ENCODE results near the gene MAPK7. TPM values are rescaled to one million over a fixed set of nuclear protein-coding genes. Genes with fewer than 3 reads are reported as not detected.

The MAPK7 gene
- total RNA-seq, 2 experiments from 2014 or later, result 31.5 to 33.5 TPM

- Mint-ChIP-seq H3K36me3 (ENCODE audit: low read depth) (no peaks in the 10 kb centered on the region), H3K27ac (no peak overlapping the region), H3K4me3 (no peak overlapping the region), H3K4me1 (ENCODE audit: low read depth) (no peaks in the 10 kb centered on the region), H3K9me3 (ENCODE audit: insufficient read depth) (no peaks in the 10 kb centered on the region), H3K27me3 (ENCODE audit: low read depth) (peaks cover 9% of the 10 kb centered on the region)
- ChIA-PET POLR2A (no interaction called here), CTCF (interaction anchor here (0.6 to 1.7 kb wide), 6 partner anchors 14 to 302 kb away, joined by 3 to 9 read pairs (median 3); no protein-coding TSS in a partner anchor)
- no peak for DNase-seq
- ATAC-seq, result no peak
Measured at GRCh38 chr17:19336938-19337711, 41.2 kb upstream of the MAPK7 start.

- Mint-ChIP-seq H3K9me3 (ENCODE audit: insufficient read depth) (no peaks in the 10 kb centered on the region), H3K27me3 (ENCODE audit: low read depth) (peaks cover 9% of the 10 kb centered on the region), H3K36me3 (ENCODE audit: low read depth) (no peaks in the 10 kb centered on the region), H3K4me1 (ENCODE audit: low read depth) (no peaks in the 10 kb centered on the region), H3K4me3 (no peak overlapping the region), H3K27ac (no peak overlapping the region)
- POLR2A ChIA-PET, result no interaction called here
- ATAC-seq (no peak), DNase-seq (no peak)
- CTCF ChIA-PET, result interaction anchor here (0.6 to 1.7 kb wide), 8 partner anchors 15 to 301 kb away, joined by 3 to 9 read pairs (median 3); no protein-coding TSS in a partner anchor
Measured at GRCh38 chr17:19337712-19338023, 40.6 kb upstream of the MAPK7 start.

GRCh38 chr17:19338031-19338990 is 40.0 kb upstream of the MAPK7 start:
- peak; percentile 67 for DNase-seq
- Mint-ChIP-seq H3K4me3 (no peak overlapping the region), H3K36me3 (ENCODE audit: low read depth) (no peaks in the 10 kb centered on the region), H3K9me3 (ENCODE audit: insufficient read depth) (no peaks in the 10 kb centered on the region), H3K4me1 (ENCODE audit: low read depth) (no peaks in the 10 kb centered on the region), H3K27ac (no peak overlapping the region), H3K27me3 (ENCODE audit: low read depth) (peaks cover 9% of the 10 kb centered on the region)
- ChIA-PET POLR2A (no interaction called here), CTCF (interaction anchor here (0.6 to 2.2 kb wide), 15 partner anchors 10 to 301 kb away, joined by 3 to 9 read pairs (median 3); partner anchors contain the start of genes B9D1 and MAPK7)
- ATAC-seq, result peak; percentile 79

GRCh38 chr17:19339341-19339815 is 38.9 kb upstream of the MAPK7 start:
- H3K36me3 Mint-ChIP-seq (ENCODE audit: low read depth), result no peaks in the 10 kb centered on the region
- no peak overlapping the region for H3K27ac Mint-ChIP-seq
- H3K4me1 Mint-ChIP-seq (ENCODE audit: low read depth), result no peaks in the 10 kb centered on the region
- ChIA-PET CTCF (interaction anchor here (1.1 to 2.2 kb wide), 4 partner anchors 19 to 69 kb away, joined by 3 to 9 read pairs (median 4); partner anchors contain the start of gene B9D1), POLR2A (no interaction called here)
- no peaks in the 10 kb centered on the region for H3K9me3 Mint-ChIP-seq (ENCODE audit: insufficient read depth)
- H3K27me3 Mint-ChIP-seq (ENCODE audit: low read depth), result peaks cover 9% of the 10 kb centered on the region
- DNase-seq, result no peak
- ATAC-seq, result no peak
- no peak overlapping the region for H3K4me3 Mint-ChIP-seq

GRCh38 chr17:19341211-19341631 is 37.1 kb upstream of the MAPK7 start:
- DNase-seq (no peak), ATAC-seq (no peak)
- no peak overlapping the region for H3K4me3 Mint-ChIP-seq
- ChIA-PET CTCF (no interaction called here), POLR2A (interaction anchor here (0.6 kb wide), 1 partner anchor 406 kb away, joined by 3 read pairs; no protein-coding TSS in a partner anchor)
- no peaks in the 10 kb centered on the region for H3K9me3 Mint-ChIP-seq (ENCODE audit: insufficient read depth)
- H3K36me3 Mint-ChIP-seq (ENCODE audit: low read depth), result no peaks in the 10 kb centered on the region
- no peaks in the 10 kb centered on the region for H3K4me1 Mint-ChIP-seq (ENCODE audit: low read depth)
- peaks cover 9% of the 10 kb centered on the region for H3K27me3 Mint-ChIP-seq (ENCODE audit: low read depth)
- no peak overlapping the region for H3K27ac Mint-ChIP-seq

GRCh38 chr17:19341641-19342610 is 36.4 kb upstream of the MAPK7 start:
- Mint-ChIP-seq H3K27ac (no peak overlapping the region), H3K4me3 (no peak overlapping the region), H3K36me3 (ENCODE audit: low read depth) (no peaks in the 10 kb centered on the region), H3K9me3 (ENCODE audit: insufficient read depth) (no peaks in the 10 kb centered on the region), H3K27me3 (ENCODE audit: low read depth) (peaks cover 9% of the 10 kb centered on the region), H3K4me1 (ENCODE audit: low read depth) (no peaks in the 10 kb centered on the region)
- ATAC-seq (no peak), DNase-seq (no peak)
- CTCF ChIA-PET, result interaction anchor here (2.3 kb wide), 1 partner anchor 21 kb away, joined by 6 read pairs; the partner anchor contains the start of gene B9D1
- POLR2A ChIA-PET, result interaction anchor here (0.6 kb wide), 1 partner anchor 405 kb away, joined by 3 read pairs; no protein-coding TSS in a partner anchor

- ChIA-PET POLR2A (no interaction called here), CTCF (interaction anchor here (2.3 kb wide), 1 partner anchor 20 kb away, joined by 6 read pairs; the partner anchor contains the start of gene B9D1)
- peaks cover 7% of the 10 kb centered on the region for H3K27me3 Mint-ChIP-seq (ENCODE audit: low read depth)
Measured at GRCh38 chr17:19342611-19343255, 35.6 kb upstream of the MAPK7 start.

GRCh38 chr17:19343256-19343630 is 35.1 kb upstream of the MAPK7 start:
- ChIA-PET POLR2A (no interaction called here), CTCF (interaction anchor here (2.3 kb wide), 1 partner anchor 19 kb away, joined by 6 read pairs; the partner anchor contains the start of gene B9D1)
- Mint-ChIP-seq H3K36me3 (ENCODE audit: low read depth) (no peaks in the 10 kb centered on the region), H3K4me3 (no peak overlapping the region), H3K27me3 (ENCODE audit: low read depth) (peaks cover 7% of the 10 kb centered on the region), H3K27ac (no peak overlapping the region), H3K9me3 (ENCODE audit: insufficient read depth) (no peaks in the 10 kb centered on the region), H3K4me1 (ENCODE audit: low read depth) (no peaks in the 10 kb centered on the region)
- ATAC-seq (no peak), DNase-seq (no peak)

More at GRCh38 chr17:19342611-19343255, 35.6 kb upstream of the MAPK7 start:
- Mint-ChIP-seq H3K36me3 (ENCODE audit: low read depth) (no peaks in the 10 kb centered on the region), H3K4me3 (no peak overlapping the region), H3K27ac (no peak overlapping the region), H3K4me1 (ENCODE audit: low read depth) (no peaks in the 10 kb centered on the region), H3K9me3 (ENCODE audit: insufficient read depth) (no peaks in the 10 kb centered on the region)
- ATAC-seq (no peak), DNase-seq (no peak)

GRCh38 chr17:19343671-19344151 is 34.6 kb upstream of the MAPK7 start:
- no peaks in the 10 kb centered on the region for H3K36me3 Mint-ChIP-seq (ENCODE audit: low read depth)
- CTCF ChIA-PET, result interaction anchor here (2.3 kb wide), 1 partner anchor 19 kb away, joined by 6 read pairs; the partner anchor contains the start of gene B9D1
- no peak for DNase-seq

GRCh38 chr17:19344311-19345066 is 33.8 kb upstream of the MAPK7 start:
- ATAC-seq (no peak), DNase-seq (no peak)
- ChIA-PET CTCF (no interaction called here), POLR2A (no interaction called here)
- H3K27ac Mint-ChIP-seq, result no peak overlapping the region
- H3K36me3 Mint-ChIP-seq (ENCODE audit: low read depth), result no peaks in the 10 kb centered on the region
- peaks cover 2% of the 10 kb centered on the region for H3K27me3 Mint-ChIP-seq (ENCODE audit: low read depth)
- H3K9me3 Mint-ChIP-seq (ENCODE audit: insufficient read depth), result no peaks in the 10 kb centered on the region
- H3K4me3 Mint-ChIP-seq, result no peak overlapping the region
- no peaks in the 10 kb centered on the region for H3K4me1 Mint-ChIP-seq (ENCODE audit: low read depth)

More at GRCh38 chr17:19343671-19344151, 34.6 kb upstream of the MAPK7 start:
- H3K4me1 Mint-ChIP-seq (ENCODE audit: low read depth), result no peaks in the 10 kb centered on the region
- no peak for ATAC-seq
- no peaks in the 10 kb centered on the region for H3K9me3 Mint-ChIP-seq (ENCODE audit: insufficient read depth)
- POLR2A ChIA-PET, result no interaction called here
- peaks cover 7% of the 10 kb centered on the region for H3K27me3 Mint-ChIP-seq (ENCODE audit: low read depth)
- H3K4me3 Mint-ChIP-seq, result no peak overlapping the region
- no peak overlapping the region for H3K27ac Mint-ChIP-seq

All from activated CD8-positive, alpha-beta T cell treated with anti-CD3 and anti-CD28 coated beads, Interleukin-2, amount 10 ng/mL, durations not matched to agents 7 days and 5 days (primary cell).